ENCODE results near the gene NSD2. TPM values are rescaled to one million over a fixed set of nuclear protein-coding genes. Genes with fewer than 3 reads are reported as not detected.
"Not testable (repeated sequence)": the region's sequence is repeated elsewhere in the genome, so short reads cannot be mapped to it uniquely, and the experiment has no call there.

NSD2 gene
- total and polyA plus RNA-seq, 2 donors (not counting 1 experiment from before 2014, with no cell fraction given): 14.2 to 64.8 TPM

GRCh38 chr4:1997712-1998111 is 126.5 kb downstream of the NSD2 start:
- peaks cover 40% of the 10 kb centered on the region for H3K4me1 Mint-ChIP-seq
- peaks cover 7% of the 10 kb centered on the region for H3K9me3 Mint-ChIP-seq (ENCODE audit: insufficient read depth)

GRCh38 chr4:1998296-1998695 is 127.1 kb downstream of the NSD2 start:
- no peak overlapping the region for H3K4me3 Mint-ChIP-seq
- DNase-seq (no peak), ATAC-seq (ENCODE audit: low read depth) (no peak)
- no peaks in the 10 kb centered on the region for H3K27me3 Mint-ChIP-seq
- ChIA-PET POLR2A (no interaction called here), CTCF (no interaction called here)
- intact Hi-C loops (cut with micrococcal nuclease): no loop called here
- Histone ChIP-seq H3K36me3 (replicated peaks in 1 of 2; ENCODE audit: control extremely low read depth in 1 of 2, control insufficient read depth in 1 of 2, extremely low read depth in 1 of 2, insufficient read depth in 2 of 2, low read length in 1 of 2) (peaks cover 2 to 5% of the 10 kb centered on the region in 2 experiments), H3K4me1 (ENCODE audit: control insufficient read depth in 2 of 2, insufficient read depth in 2 of 2, low read length in 2 of 2) (no peaks in the 10 kb centered on the region), H4K20me1 (ENCODE audit: control insufficient read depth, insufficient read depth, low read length, poor library complexity, severe bottlenecking) (peaks cover 78% of the 10 kb centered on the region), H3K79me2 (ENCODE audit: control insufficient read depth, insufficient read depth, low read length) (peaks cover 97% of the 10 kb centered on the region), H3K27me3 (replicated peaks in 1 of 4; ENCODE audit: control extremely low read depth in 1 of 4, control insufficient read depth in 3 of 4, insufficient read depth in 4 of 4, low read length in 3 of 4) (no peaks in the 10 kb centered on the region), H3K4me3 (ENCODE audit: control extremely low read depth in 1 of 5, extremely low read depth in 1 of 5, insufficient read depth in 1 of 5, low read depth in 2 of 5, low read length in 4 of 5) (no peak overlapping the region), H2AFZ (ENCODE audit: insufficient read depth, low read depth, low read length, poor library complexity, severe bottlenecking) (no peak overlapping the region), H3K9ac (ENCODE audit: low read length) (no peak overlapping the region), H3K9me3 (ENCODE audit: control extremely low read depth in 1 of 3, control insufficient read depth in 2 of 3, insufficient read depth in 1 of 3, low read length in 2 of 3) (peaks cover 5 to 20% (median 12%) of the 10 kb centered on the region in 3 donors), H3K4me2 (replicated peaks; ENCODE audit: low read depth, low read length, poor library complexity, severe bottlenecking) (no peak overlapping the region), H3K27ac (ENCODE audit: low read length in 2 of 2) (no peak overlapping the region)
- no peak overlapping the region for H3K27ac Mint-ChIP-seq
- H3K4me1 Mint-ChIP-seq: peaks cover 46% of the 10 kb centered on the region
- H3K9me3 Mint-ChIP-seq (ENCODE audit: insufficient read depth): peaks cover 7% of the 10 kb centered on the region
- no CpG with 5 or more reads among the region's 7 CpGs for WGBS (ENCODE audit: insufficient coverage)
- TF ChIP-seq EZH2 (IDR thresholded peaks at IDR 0.05; ENCODE audit: borderline replicate concordance, insufficient read depth, low read depth, low read length, poor library complexity, severe bottlenecking): no peak
- TF ChIP-seq CTCF (IDR thresholded peaks at IDR 0.05): no peak

More at GRCh38 chr4:1997712-1998111, 126.5 kb downstream of the NSD2 start:
- Histone ChIP-seq H3K27ac (ENCODE audit: low read length in 2 of 2) (no peak overlapping the region), H3K9me3 (ENCODE audit: control extremely low read depth in 1 of 3, control insufficient read depth in 2 of 3, insufficient read depth in 1 of 3, low read length in 2 of 3) (peaks cover 5 to 20% (median 12%) of the 10 kb centered on the region in 3 donors), H3K27me3 (replicated peaks in 1 of 4; ENCODE audit: control extremely low read depth in 1 of 4, control insufficient read depth in 3 of 4, insufficient read depth in 4 of 4, low read length in 3 of 4) (no peaks in the 10 kb centered on the region), H3K9ac (ENCODE audit: low read length) (no peak overlapping the region), H4K20me1 (ENCODE audit: control insufficient read depth, insufficient read depth, low read length, poor library complexity, severe bottlenecking) (peaks cover 83% of the 10 kb centered on the region), H3K4me3 (ENCODE audit: control extremely low read depth in 1 of 5, extremely low read depth in 1 of 5, insufficient read depth in 1 of 5, low read depth in 2 of 5, low read length in 4 of 5) (no peak overlapping the region), H3K4me1 (ENCODE audit: control insufficient read depth in 2 of 2, insufficient read depth in 2 of 2, low read length in 2 of 2) (no peaks in the 10 kb centered on the region), H3K79me2 (ENCODE audit: control insufficient read depth, insufficient read depth, low read length) (peaks cover 97% of the 10 kb centered on the region), H3K4me2 (replicated peaks; ENCODE audit: low read depth, low read length, poor library complexity, severe bottlenecking) (no peak overlapping the region), H2AFZ (ENCODE audit: insufficient read depth, low read depth, low read length, poor library complexity, severe bottlenecking) (no peak overlapping the region), H3K36me3 (replicated peaks in 1 of 2; ENCODE audit: control extremely low read depth in 1 of 2, control insufficient read depth in 1 of 2, extremely low read depth in 1 of 2, insufficient read depth in 2 of 2, low read length in 1 of 2) (peaks cover 2% of the 10 kb centered on the region in 2 experiments)
- DNase-seq: no peak
- WGBS (ENCODE audit: insufficient coverage): 100% methylated on average over 3 of the region's 4 CpGs
- TF ChIP-seq CTCF (IDR thresholded peaks at IDR 0.05) (no peak), EZH2 (IDR thresholded peaks at IDR 0.05; ENCODE audit: borderline replicate concordance, insufficient read depth, low read depth, low read length, poor library complexity, severe bottlenecking) (no peak)
- Mint-ChIP-seq H3K27me3 (no peaks in the 10 kb centered on the region), H3K27ac (no peak overlapping the region), H3K4me3 (no peak overlapping the region)
- no peak for ATAC-seq (ENCODE audit: low read depth)
- intact Hi-C loops (cut with micrococcal nuclease): no loop called here
- CTCF ChIA-PET: no interaction called here
- POLR2A ChIA-PET: no interaction called here

- DNase-seq; H3K27me3 ChIP-seq (replicated peaks in 1 of 4; ENCODE audit: control extremely low read depth in 1 of 4, control insufficient read depth in 3 of 4, insufficient read depth in 4 of 4, low read length in 3 of 4); H3K4me1 ChIP-seq (ENCODE audit: control insufficient read depth in 2 of 2, insufficient read depth in 2 of 2, low read length in 2 of 2); H3K36me3 ChIP-seq (replicated peaks in 1 of 2; ENCODE audit: control extremely low read depth in 1 of 2, control insufficient read depth in 1 of 2, extremely low read depth in 1 of 2, insufficient read depth in 2 of 2, low read length in 1 of 2); H3K27ac Mint-ChIP-seq; H2AFZ ChIP-seq (ENCODE audit: insufficient read depth, low read depth, low read length, poor library complexity, severe bottlenecking); H3K27me3 Mint-ChIP-seq; H3K27ac ChIP-seq (ENCODE audit: low read length in 2 of 2); CTCF ChIA-PET; intact Hi-C loops (cut with micrococcal nuclease); H3K9ac ChIP-seq (ENCODE audit: low read length); POLR2A ChIA-PET; ATAC-seq (ENCODE audit: low read depth); H3K9me3 Mint-ChIP-seq (ENCODE audit: insufficient read depth); H3K4me3 Mint-ChIP-seq; H3K4me2 ChIP-seq (replicated peaks; ENCODE audit: low read depth, low read length, poor library complexity, severe bottlenecking); H3K4me3 ChIP-seq (ENCODE audit: control extremely low read depth in 1 of 5, extremely low read depth in 1 of 5, insufficient read depth in 1 of 5, low read depth in 2 of 5, low read length in 4 of 5): not testable (repeated sequence)
- Histone ChIP-seq H3K9me3 (ENCODE audit: control extremely low read depth in 1 of 3, control insufficient read depth in 2 of 3, insufficient read depth in 1 of 3, low read length in 2 of 3) (peaks cover 5 to 20% (median 12%) of the 10 kb centered on the region in 3 donors), H3K79me2 (ENCODE audit: control insufficient read depth, insufficient read depth, low read length) (peaks cover 97% of the 10 kb centered on the region), H4K20me1 (ENCODE audit: control insufficient read depth, insufficient read depth, low read length, poor library complexity, severe bottlenecking) (peaks cover 76% of the 10 kb centered on the region)
- peaks cover 48% of the 10 kb centered on the region for H3K4me1 Mint-ChIP-seq
- 92% methylated on average over 2 of the region's 4 CpGs for WGBS (ENCODE audit: insufficient coverage)
These were observed 128.1 kb downstream of the NSD2 start for GRCh38 chr4:1999308-1999707.
